Activated naive CD8-positive, alpha-beta T cell treated with anti-CD3 and anti-CD28 coated beads for 36 hours (primary cell): Measurements from ENCODE around the gene CAPS. TPM values are rescaled to one million over a fixed set of nuclear protein-coding genes. Genes with fewer than 3 reads are reported as not detected.
"Not testable (repeated sequence)": the region's sequence is repeated elsewhere in the genome, so short reads cannot be mapped to it uniquely, and the experiment has no call there.

Experiments
- DNase-seq: peaks from one replicate; pipeline ENCODE4 v3.0.0; 2021
- H3K27ac Mint-ChIP-seq: one replicate; pipeline ENCODE4 v1.8.0; 2022; ENCODE audit warnings: mild to moderate bottlenecking, moderate library complexity, mixed read lengths
- H3K27me3 Mint-ChIP-seq: one replicate; pipeline ENCODE4 v1.8.0; 2022; ENCODE audit warnings: mild to moderate bottlenecking, mixed read lengths
- H3K36me3 Mint-ChIP-seq: one replicate; pipeline ENCODE4 v1.8.0; 2021; ENCODE audit warnings: mild to moderate bottlenecking, mixed read lengths
- H3K4me1 Mint-ChIP-seq: one replicate; pipeline ENCODE4 v1.8.0; 2021; ENCODE audit warnings: mixed read lengths
- H3K4me3 Mint-ChIP-seq: one replicate; pipeline ENCODE4 v1.8.0; 2022; ENCODE audit warnings: mild to moderate bottlenecking, moderate library complexity, mixed read lengths
- H3K9me3 Mint-ChIP-seq: one replicate; pipeline ENCODE4 v1.8.0; 2022; ENCODE audit warnings: mixed read lengths
- total RNA-seq, 2 experiments: library from RNA; stranded (reverse); gene quantifications; one replicate each; pipeline ENCODE4 v1.2.3, GENCODE V29; 2021

Gene CAPS
- total RNA-seq, result 1 to 10 TPM; 1.9 to 2.6 TPM

DNA sequence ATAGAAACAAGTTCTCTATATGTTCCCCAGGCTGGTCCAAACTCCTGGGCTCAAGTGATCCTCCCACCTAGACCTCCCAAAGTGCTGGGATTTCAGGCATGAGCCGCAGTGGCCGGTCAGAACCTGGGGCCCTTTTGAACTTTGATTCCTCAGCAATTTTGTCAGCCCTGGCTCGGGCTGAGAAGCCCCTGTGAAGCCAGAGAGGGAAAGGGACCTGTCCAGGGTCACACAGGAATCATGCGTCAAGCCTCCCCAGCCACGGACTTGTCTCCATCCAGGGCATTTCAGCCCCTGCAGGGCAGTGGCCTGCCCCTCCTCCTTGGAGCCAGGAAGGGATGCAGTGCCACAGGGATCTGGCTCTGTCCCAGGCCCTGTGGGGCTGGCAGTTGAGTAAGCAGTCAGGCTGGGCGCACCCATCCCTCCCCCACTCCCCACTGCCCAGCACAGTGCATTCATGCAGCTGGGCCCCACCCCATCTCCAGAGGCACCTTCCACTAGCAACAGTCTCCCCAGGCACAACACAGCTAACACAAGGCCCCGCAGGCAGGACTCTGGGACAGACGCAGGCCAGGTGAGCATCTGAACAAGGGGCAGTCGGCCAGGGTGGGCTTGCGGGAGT is at the start of gene CAPS:
TSS of gene CAPS (plus strand) at position 516 of the 619 bp plus-strand sequence. CDS start 153 bp downstream, outside the sequence.
- H3K9me3 Mint-ChIP-seq, result no peaks in the 10 kb centered on the region
- H3K4me3 Mint-ChIP-seq, result no peak within 1 kb of the TSS
- no peaks in the 10 kb centered on the region for H3K4me1 Mint-ChIP-seq
- H3K36me3 Mint-ChIP-seq, result peaks cover 2% of the 10 kb centered on the region
- no peak for DNase-seq
- no peak within 1 kb of the TSS for H3K27ac Mint-ChIP-seq
- no peaks in the 10 kb centered on the region for H3K27me3 Mint-ChIP-seq

DNA sequence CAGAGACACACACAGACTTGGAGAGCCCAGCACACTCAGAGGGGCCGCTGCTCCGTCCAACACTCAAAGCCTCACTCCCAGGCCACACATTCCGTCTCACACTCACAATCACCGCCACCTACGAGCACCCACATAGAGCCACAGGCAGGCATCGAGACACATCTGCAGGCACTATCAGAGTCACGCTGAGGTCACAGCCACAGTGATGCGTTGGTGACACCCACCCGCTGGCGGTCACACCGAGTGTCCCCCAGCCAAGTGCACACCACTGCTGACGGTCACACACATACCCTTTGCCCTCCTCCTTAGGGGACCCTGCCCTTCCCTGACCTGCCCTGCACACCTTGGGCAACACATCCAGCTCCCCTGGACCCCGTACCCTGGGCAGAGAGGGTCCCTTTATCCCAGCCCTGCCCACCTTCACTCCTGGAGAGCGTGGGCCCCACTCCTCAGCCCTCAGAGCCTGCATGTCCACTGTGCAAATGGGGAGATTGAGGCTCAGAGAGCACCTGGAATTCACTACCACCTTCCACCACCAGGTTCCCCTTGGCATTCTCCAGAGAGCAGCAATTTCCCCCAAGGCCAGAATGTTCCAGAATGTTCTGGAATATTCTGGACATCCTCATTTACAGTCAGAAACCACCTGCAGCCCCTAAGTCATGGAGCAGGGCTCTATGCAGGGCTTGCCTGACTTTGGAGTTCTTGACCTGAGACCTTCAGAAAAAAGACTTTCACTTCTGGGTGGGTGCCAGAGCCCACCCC is 49.1 kb upstream of the CAPS start:
- no peaks in the 10 kb centered on the region for H3K4me1 Mint-ChIP-seq
- no peak overlapping the region for H3K4me3 Mint-ChIP-seq
- H3K27ac Mint-ChIP-seq, result no peak overlapping the region
- H3K36me3 Mint-ChIP-seq, result no peaks in the 10 kb centered on the region
- H3K27me3 Mint-ChIP-seq, result no peaks in the 10 kb centered on the region
- no peak for DNase-seq
- no peaks in the 10 kb centered on the region for H3K9me3 Mint-ChIP-seq

DNA sequence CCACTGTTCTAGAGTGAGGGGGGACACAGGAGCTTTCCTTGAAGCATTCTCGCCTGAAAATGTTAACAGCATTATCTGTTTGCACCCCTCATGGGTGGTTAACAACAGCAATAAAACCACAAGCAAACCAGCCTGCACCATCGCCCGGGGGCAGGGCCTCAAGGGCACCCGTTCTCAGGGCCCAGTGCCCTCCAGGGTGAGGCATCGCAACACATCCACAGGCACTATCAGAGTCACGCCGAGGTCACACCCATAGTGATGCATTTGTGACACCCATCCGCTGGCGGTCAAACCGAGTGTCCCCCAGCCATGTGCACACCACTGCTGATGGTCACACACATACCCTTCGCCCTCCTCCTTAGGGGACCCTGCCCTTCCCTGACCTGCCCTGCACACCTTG is 48.3 kb upstream of the CAPS start:
- no peak overlapping the region for H3K4me3 Mint-ChIP-seq
- no peak overlapping the region for H3K27ac Mint-ChIP-seq

DNA sequence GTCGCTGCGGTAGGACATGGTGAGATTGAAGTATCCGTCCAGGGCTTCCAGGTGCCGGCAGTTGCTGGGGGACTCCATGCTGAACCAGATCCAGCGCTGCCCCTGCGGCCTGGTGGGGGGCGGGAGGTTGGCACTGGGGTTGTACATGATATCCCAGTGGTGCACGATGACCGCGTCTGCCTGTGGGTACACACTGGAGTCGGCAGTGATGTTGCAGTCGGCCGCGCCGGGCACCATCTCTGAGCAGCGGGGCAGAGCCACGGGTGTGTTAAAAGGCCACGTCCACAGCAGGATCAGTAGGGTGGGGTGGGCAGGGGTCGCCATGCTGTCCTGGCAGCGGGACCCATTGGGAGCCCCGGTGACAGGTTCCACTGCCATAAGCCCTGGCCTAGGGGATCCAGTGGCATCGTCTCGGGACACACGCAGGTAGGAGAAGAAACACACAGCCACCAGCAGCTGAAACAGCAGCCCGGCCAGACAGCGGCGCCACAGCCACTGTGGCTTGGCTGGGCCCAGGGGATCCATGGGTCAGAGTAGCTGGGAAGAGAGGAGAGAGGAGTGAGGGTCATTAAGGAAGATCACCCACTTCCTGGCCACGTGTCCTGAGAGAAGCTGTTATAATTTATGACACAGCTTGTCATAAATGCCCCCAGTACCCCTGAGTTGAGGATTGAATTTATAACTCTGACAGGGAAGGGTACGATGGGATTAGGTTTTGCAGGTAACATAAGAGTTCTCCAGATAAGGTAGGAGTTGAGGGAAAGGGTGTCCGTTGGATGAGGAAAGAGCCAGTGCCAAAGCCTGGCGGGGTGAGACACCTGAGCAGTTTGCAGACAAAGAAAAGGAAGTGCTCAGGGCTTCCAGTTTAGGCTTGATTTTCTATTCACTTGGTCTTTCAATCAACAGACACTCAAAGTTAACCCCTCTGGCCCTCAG is 46.6 kb upstream of the CAPS start:
- DNase-seq, result no peak
- Mint-ChIP-seq H3K27ac (no peak overlapping the region), H3K4me1 (no peaks in the 10 kb centered on the region), H3K4me3 (no peak overlapping the region), H3K36me3 (no peaks in the 10 kb centered on the region), H3K9me3 (no peaks in the 10 kb centered on the region), H3K27me3 (no peaks in the 10 kb centered on the region)

More for the DNA sequence above, 48.3 kb upstream of the CAPS start:
- no peaks in the 10 kb centered on the region for H3K36me3 Mint-ChIP-seq
- no peaks in the 10 kb centered on the region for H3K4me1 Mint-ChIP-seq
- H3K9me3 Mint-ChIP-seq, result no peaks in the 10 kb centered on the region
- no peak for DNase-seq
- no peaks in the 10 kb centered on the region for H3K27me3 Mint-ChIP-seq

DNA sequence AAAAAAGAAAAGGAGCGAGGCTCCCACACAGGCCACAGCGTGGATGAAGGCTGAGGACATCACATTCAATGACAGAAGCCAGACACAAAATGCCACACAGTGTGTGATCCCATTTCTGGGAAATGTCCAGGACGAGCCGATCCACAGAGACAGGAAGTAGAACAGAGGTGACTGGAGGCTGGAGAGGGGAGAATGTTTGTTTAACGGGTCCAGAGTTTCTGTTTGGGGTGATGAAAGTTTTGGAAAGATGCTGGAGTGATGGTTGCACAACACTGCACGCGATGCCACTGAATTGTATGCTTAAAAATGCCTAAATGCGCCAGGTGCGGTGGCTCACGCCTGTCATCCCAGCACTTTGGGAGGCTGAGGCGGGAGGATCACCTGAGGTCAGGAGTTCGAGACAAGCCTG is 43.1 kb upstream of the CAPS start:
- no peak overlapping the region for H3K4me3 Mint-ChIP-seq
- DNase-seq, result no peak
- H3K9me3 Mint-ChIP-seq, result no peaks in the 10 kb centered on the region
- no peaks in the 10 kb centered on the region for H3K4me1 Mint-ChIP-seq
- H3K27me3 Mint-ChIP-seq, result no peaks in the 10 kb centered on the region
- H3K27ac Mint-ChIP-seq, result no peak overlapping the region
- no peaks in the 10 kb centered on the region for H3K36me3 Mint-ChIP-seq

DNA sequence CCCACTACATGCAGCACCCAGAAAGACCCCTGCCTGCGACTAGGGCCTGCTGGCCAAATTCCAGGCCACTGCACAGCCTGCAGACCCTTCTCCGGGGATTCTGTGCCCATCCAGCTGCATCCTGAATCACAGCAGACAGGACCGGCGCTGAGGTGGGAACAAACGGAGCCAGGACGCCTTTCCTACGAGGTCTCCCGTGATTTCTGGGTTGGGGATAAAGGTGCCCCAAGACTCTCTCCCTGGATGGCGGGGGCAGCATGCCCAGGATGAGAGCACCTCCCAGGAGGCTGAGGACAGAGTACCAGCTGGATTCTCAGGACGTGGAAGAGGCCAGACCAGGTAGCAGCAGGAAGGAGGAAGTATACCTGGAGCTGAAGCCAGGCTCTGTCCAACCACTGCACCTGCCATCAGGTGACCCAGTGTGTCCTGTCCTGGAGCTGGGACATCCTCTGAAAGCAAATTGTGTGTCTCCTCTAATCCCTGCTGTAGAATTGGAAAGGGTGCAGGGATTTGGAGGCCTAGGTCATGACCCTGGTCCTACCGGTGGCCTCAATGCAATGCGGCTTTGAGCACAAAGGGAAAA is 40.3 kb upstream of the CAPS start:
- DNase-seq, result no peak
- H3K4me3 Mint-ChIP-seq, result no peak overlapping the region
- H3K36me3 Mint-ChIP-seq, result no peaks in the 10 kb centered on the region
- peaks cover 22% of the 10 kb centered on the region for H3K27me3 Mint-ChIP-seq
- H3K9me3 Mint-ChIP-seq, result no peaks in the 10 kb centered on the region
- H3K27ac Mint-ChIP-seq, result no peak overlapping the region
- no peaks in the 10 kb centered on the region for H3K4me1 Mint-ChIP-seq

DNA sequence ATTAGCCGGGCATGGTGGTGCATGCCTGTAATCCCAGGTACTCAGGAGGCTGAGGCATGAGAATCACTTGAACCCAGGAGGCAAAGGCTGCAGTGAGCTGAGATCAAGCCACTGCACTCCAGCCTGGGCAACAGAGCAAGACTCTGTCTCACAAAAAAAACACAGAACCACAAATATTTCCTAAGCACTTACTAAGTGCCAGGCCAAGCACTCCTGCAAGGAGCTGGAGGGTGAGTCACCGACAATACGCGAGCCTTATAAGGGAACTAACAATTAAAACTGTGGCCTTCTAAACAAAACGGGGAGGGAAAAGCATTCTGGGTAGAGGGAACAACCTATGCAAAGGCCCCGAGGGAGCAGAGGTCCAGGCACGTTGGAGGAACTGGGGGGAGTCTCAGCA is 39.6 kb upstream of the CAPS start:
- not testable (repeated sequence) for H3K4me3 Mint-ChIP-seq, H3K27ac Mint-ChIP-seq, H3K4me1 Mint-ChIP-seq, H3K36me3 Mint-ChIP-seq, DNase-seq, H3K9me3 Mint-ChIP-seq
- H3K27me3 Mint-ChIP-seq, result peaks cover 30% of the 10 kb centered on the region

DNA sequence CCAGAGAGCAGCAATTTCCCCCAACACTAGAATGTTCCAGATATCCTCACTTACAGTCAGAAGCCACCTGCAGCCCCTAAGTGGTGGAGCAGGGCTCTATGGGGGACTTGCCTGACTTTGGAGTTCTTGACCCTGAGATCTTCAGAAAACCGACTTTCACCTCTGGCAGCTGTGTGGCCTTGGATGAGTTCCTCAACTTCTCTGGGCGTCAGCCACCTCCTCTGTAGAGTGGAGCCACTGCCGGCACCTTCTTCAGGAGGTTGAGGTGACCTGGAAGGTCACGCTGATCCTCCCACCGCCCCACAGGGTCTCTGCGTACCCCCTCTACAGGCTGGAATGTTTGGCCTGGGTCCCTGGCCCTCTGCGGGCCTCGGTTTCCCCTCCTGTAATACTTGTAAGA is 36.6 kb upstream of the CAPS start:
- DNase-seq, result no peak
- no peaks in the 10 kb centered on the region for H3K4me1 Mint-ChIP-seq
- H3K4me3 Mint-ChIP-seq, result no peak overlapping the region
- H3K36me3 Mint-ChIP-seq, result no peaks in the 10 kb centered on the region
- H3K27ac Mint-ChIP-seq, result no peak overlapping the region
- H3K27me3 Mint-ChIP-seq, result peaks cover 52% of the 10 kb centered on the region
- H3K9me3 Mint-ChIP-seq, result no peaks in the 10 kb centered on the region

DNA sequence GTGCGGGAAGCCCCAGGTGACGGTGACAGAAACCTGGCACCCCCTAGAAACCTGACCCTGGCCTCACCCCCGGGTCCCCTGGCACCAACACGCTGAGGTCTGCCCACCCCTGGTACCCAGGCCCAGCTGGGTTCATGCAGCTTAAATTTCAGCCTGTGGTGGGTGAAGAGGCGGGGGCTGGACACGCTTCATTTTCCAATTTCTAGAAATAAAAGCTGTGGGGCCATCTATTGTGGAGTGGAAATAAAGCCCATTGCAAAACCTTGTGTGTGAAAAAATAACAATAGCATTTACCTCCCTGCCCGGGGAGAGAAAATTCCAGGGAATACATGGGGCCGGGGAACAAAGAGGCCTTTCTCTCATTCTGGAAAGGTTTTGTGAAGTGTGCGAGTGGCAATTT is 36.2 kb upstream of the CAPS start:
- Mint-ChIP-seq H3K4me1 (no peaks in the 10 kb centered on the region), H3K27me3 (peaks cover 52% of the 10 kb centered on the region), H3K9me3 (no peaks in the 10 kb centered on the region), H3K36me3 (no peaks in the 10 kb centered on the region), H3K4me3 (no peak overlapping the region), H3K27ac (no peak overlapping the region)
- no peak for DNase-seq

DNA sequence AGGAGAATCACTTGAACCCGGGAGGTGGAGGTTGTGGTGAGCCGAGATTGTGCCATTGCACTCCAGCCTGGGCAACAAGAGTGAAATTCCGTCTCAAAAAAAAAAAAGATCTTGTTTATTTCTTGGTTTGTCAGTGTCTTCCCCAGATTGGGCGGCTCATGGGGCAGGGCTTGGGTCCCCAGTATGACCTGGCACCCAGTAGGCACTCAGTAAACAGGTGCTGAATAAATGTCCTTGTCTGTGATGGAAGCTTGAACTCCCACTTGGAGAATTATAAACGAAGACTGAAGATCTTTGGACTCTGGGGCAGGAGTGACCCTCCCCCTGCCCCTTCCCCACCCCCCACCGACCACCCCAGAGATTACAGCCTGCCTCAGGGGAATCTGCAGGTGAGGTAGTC is 33.9 kb upstream of the CAPS start:
- H3K36me3 Mint-ChIP-seq, result no peaks in the 10 kb centered on the region
- peaks cover 60% of the 10 kb centered on the region for H3K27me3 Mint-ChIP-seq
- no peak overlapping the region for H3K4me3 Mint-ChIP-seq
- no peak for DNase-seq
- no peaks in the 10 kb centered on the region for H3K9me3 Mint-ChIP-seq
- H3K27ac Mint-ChIP-seq, result no peak overlapping the region
- H3K4me1 Mint-ChIP-seq, result no peaks in the 10 kb centered on the region

DNA sequence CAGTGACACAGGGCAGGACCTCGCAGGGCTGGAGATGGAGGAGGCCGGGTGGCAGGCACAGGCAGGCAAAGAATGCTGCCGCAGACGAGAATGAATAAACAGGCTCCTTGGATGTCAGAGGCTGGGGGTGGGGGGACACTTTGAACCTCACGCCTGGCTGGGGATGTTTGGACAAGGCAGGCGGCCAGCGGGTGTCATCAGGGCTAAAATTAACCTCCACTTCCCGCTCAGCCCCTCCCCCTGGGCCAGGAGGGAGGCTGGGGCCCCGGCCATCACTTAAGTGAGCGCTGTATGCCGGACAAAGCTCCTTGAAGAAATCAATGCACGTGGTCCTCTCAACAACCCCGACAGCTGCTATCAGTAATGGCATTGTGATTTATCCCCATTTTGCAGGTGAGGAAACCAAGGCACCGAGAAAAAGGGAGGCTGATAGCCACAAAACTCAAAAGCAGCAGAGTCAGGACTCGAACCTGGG is 33.4 kb upstream of the CAPS start:
- H3K4me1 Mint-ChIP-seq, result no peaks in the 10 kb centered on the region
- no peak overlapping the region for H3K27ac Mint-ChIP-seq
- peaks cover 63% of the 10 kb centered on the region for H3K27me3 Mint-ChIP-seq
- no peaks in the 10 kb centered on the region for H3K36me3 Mint-ChIP-seq
- no peak for DNase-seq
- H3K4me3 Mint-ChIP-seq, result no peak overlapping the region
- no peaks in the 10 kb centered on the region for H3K9me3 Mint-ChIP-seq

DNA sequence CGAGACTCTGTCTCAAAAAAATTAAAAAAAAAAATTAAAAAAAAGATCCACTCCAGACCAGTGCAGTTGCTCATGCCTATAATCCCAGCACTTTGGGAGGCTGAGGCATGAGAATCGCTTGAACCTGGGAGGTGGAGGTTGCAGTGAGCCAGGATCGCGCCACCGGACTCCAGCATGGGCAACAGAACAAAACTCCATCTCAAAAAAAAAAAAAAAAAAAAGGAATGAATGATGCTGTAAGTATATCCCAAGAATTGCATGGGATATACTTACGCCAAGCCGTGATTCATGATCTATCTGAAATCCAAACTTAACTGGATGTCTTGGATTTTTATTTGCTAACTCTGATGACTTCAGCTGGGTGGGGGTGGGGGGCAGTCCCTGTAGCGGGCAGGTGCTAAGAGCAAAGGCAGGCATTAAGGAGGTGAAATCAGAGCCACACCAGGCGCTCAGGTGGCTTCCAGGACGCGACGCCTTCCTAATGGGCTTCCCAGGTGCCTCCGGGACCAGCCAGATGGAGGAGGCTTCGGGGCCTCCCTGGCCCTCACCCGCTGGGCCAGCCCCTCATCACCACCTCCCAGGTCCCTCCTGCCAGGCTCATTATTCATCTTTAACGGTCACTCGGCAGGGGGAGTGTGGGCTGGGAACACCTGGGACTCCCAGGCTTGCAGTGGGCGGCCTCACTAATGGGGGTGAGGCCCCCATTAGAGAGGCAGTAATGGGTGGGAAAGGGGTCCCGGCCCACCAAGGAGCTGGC is 32.3 kb upstream of the CAPS start:
- peaks cover 57% of the 10 kb centered on the region for H3K27me3 Mint-ChIP-seq
- H3K4me3 Mint-ChIP-seq, result no peak overlapping the region
- H3K9me3 Mint-ChIP-seq, result no peaks in the 10 kb centered on the region
- no peak for DNase-seq
- no peak overlapping the region for H3K27ac Mint-ChIP-seq
- no peaks in the 10 kb centered on the region for H3K36me3 Mint-ChIP-seq
- H3K4me1 Mint-ChIP-seq, result no peaks in the 10 kb centered on the region

DNA sequence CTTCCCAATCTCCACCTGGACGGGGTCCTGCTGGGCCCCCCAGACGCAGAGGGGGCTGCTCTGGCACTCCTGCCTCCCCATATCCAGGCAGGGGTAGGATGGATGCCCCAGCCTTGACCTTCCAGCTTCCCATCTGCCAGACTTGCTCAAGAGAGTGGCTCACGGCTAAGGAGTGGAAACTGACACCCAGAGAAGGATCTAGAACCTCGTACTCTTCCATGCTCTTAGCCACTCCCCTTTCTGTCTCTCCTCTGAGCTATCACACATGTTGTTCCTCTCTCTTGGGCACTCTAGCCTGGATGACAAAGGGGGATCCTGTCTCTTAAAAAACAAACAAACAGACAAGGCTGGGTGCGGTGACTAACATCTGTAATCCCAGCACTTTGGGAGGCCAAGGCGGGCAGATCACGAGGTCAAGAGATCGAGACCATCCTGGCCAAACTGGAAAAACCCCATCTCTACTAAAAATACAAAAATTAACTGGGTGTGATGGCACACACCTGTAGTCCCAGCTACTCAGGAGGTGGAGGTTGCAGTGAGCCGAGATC is 31.6 kb upstream of the CAPS start:
- Mint-ChIP-seq H3K27me3 (peaks cover 56% of the 10 kb centered on the region), H3K27ac (no peak overlapping the region)

More for the DNA sequence above, 31.6 kb upstream of the CAPS start:
- no peaks in the 10 kb centered on the region for H3K9me3 Mint-ChIP-seq
- H3K4me1 Mint-ChIP-seq, result no peaks in the 10 kb centered on the region
- no peak for DNase-seq
- H3K4me3 Mint-ChIP-seq, result no peak overlapping the region
- H3K36me3 Mint-ChIP-seq, result no peaks in the 10 kb centered on the region
